Sciatic nerve (tissue), 2 donors: ENCODE measurements around the gene UMOD. TPM values are rescaled to one million over a fixed set of nuclear protein-coding genes. Genes with fewer than 3 reads are reported as not detected.
"Not testable (repeated sequence)": the region's sequence is repeated elsewhere in the genome, so short reads cannot be mapped to it uniquely, and the experiment has no call there.

Source experiments
- ATAC-seq: fragments of 200-7000 bp; cut with Tn5 transposase; one replicate; pipeline ENCODE4 v1.9.1; 2020; ENCODE audit warnings: mild to moderate bottlenecking, moderate library complexity
- DNase-seq: peaks from one replicate; pipeline ENCODE4 v3.0.0-alpha.2; 2020; ENCODE audit warnings: low spot score
- intact Hi-C: fragments of 100-400 bp; cut with DNase I; formaldehyde crosslinking; loops from one replicate; pipeline ENCODE4 v1.14.2; 2022
- total RNA-seq: library from RNA; stranded (reverse); fragmentation: NEBNext Ultra II Directional; extraction: Animal tissue kit (Norgen Biotek cat#: 25700); gene quantifications from one replicate; pipeline ENCODE4 v1.2.1, GENCODE V29; 2021
- donor health status: DM: no; HTN: no; CAD: no.
- donor health status: DM: no; HTN: no; CAD: no.

UMOD gene
- total RNA-seq, 1 donor from 2014 or later: not detected

DNA sequence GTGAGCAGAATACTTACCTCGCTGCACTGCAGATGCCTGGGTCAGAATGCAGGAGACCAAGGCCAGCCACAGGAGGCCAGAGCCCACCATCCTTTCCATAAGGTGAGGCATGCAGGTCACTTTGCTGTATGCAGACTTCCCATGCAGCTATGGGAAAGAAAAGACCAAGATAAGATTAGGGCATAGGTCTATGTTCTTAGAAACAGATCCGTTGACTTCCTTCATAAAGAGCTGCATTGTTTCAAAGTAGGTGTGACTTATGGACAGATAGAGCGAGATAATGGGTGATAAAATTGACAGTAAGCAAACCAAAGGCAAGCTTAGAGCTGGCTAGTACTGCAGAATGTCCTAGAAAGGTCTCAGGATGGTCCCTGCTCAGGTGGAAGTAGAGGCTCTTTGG, 26.2 kb downstream of the UMOD start:
- ATAC-seq (no peak), DNase-seq (no peak)
- intact Hi-C loops: no loop called here

- intact Hi-C loops: no loop called here
- ATAC-seq: no peak
- DNase-seq: no peak
These were observed 27.5 kb downstream of the UMOD start for GRCh38 chr16:20325005-20325404.

DNA sequence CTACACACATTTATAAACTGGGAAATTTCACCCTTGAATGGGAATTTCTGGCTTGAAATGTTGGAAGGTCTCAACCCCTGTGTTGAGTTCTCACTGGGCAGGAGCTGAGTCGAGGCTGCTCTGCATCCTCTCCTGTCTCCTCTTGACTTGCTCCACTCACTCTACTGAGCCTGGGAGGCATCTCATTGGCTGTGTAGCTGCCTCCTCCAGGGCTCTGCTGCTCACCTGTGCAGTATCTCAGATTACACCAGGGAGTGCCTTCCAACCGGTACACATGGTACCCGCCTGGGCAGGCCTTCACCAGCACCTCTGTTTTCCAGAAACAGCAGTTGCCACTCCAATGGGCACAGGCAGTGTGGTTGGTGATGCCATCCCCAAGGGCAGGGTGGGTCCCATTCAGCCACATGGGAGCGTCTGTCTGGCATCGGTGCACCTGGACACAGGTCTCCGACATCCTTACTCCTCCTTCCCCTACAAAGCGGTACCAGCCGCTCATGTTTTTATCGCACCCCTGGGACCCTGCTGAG, 28.9 kb downstream of the UMOD start:
- ATAC-seq (no peak), DNase-seq (no peak)
- intact Hi-C loops: no loop called here

- intact Hi-C loops: no loop called here
- DNase-seq (no peak), ATAC-seq (no peak)
These were observed 29.8 kb downstream of the UMOD start for GRCh38 chr16:20322696-20323095.

DNA sequence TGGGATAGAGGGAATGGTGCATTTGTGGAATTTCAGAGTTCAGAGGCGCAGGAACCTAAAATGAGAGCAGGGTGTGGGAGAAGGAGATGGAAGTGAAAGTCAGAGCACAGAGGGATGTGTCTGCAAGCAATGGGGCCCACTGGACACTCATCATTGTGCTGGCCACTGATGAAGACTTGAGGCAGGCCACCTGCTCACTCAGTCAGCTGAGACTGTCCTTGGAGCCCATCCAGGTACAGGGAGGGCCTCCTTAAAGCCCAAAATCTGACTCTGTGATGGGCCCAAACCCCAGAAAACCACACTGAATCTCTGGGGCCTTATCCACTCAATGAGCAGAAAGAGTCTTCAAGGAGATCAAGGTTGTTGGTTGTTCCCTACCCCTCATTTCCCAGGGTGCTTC, 30.8 kb downstream of the UMOD start:
- intact Hi-C loops: no loop called here
- DNase-seq (no peak), ATAC-seq (no peak)

DNA sequence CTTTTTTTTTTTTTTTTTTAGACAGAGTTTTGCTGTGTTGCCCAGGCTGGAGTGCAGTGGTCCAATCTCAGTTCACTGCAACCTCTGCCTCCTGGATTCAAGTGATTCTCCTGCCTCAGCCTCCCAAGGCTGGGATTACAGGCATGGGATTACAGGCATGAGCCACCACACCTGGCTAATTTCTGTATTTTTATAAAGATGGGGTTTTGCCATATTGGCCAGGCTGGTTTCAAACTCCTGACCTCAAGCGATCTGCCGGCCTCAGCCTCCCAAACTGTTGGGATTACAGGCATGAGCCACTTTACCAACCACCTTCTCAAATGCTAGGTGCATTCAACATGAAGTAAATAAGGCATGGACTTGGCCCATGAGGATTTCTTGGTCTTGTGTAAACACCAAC, 31.5 kb downstream of the UMOD start:
- intact Hi-C loops: not testable (repeated sequence)

DNA sequence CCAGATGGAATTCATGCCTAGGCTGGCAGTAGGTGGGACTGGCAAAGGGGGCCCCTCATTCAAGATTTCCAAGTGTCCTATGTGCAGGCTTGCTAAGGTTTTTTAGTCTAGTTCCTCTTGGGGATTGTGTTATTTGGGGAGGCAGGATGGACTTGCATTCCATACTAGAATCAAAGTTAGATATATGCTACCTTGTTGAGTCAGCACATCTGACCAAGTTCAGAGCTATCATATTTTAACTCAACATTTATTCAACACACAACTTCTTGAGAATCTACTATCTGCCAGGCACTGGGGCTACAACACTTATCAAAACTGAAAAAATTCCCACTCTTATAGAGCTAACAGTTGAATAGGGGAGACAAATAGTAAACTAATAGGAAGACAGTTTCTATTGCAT, 31.9 kb downstream of the UMOD start:
- intact Hi-C loops: no loop called here
- DNase-seq: no peak
- no peak for ATAC-seq

More for the DNA sequence above, 31.5 kb downstream of the UMOD start:
- ATAC-seq, DNase-seq: not testable (repeated sequence)

DNA sequence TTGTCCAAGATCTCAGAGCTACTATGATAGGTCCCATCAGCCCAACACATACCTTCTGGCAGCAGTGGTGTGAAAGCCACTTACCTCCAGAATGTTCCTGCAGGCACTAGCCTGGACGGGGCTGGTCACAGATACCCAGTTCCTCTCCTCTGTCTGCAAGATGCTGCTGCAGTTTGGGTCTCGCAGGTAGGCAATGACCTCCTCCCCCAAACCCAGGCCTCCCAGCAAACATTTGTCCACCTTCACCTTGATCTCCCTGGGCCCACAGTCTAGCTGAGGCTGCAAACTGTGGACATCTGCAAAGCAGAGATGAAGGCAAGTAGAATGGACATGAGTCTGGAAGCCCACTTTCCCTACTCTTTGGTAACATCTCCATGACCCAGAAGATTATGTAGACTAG, 32.3 kb downstream of the UMOD start:
- no peak for ATAC-seq
- intact Hi-C loops: no loop called here
- DNase-seq: no peak

DNA sequence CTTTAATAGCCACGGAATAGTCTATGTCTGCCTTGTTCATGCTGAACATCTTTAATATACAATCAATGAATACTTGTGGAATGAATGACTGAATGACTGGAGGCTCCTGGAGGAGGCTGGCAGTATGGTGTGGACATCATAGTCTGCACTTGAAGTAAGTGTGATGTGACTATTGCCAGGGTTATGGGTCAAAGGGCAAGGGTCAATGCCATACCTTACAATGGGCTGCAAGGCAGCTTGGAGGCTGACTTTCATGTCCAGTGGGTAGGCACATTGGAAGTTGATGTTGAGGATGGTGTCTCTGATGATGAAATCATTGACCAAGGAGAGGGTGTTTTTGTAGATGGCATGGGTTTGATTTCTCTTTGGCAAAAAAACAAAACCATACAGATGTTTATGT, 33.1 kb downstream of the UMOD start:
- no peak for DNase-seq
- intact Hi-C loops: no loop called here
- no peak for ATAC-seq

DNA sequence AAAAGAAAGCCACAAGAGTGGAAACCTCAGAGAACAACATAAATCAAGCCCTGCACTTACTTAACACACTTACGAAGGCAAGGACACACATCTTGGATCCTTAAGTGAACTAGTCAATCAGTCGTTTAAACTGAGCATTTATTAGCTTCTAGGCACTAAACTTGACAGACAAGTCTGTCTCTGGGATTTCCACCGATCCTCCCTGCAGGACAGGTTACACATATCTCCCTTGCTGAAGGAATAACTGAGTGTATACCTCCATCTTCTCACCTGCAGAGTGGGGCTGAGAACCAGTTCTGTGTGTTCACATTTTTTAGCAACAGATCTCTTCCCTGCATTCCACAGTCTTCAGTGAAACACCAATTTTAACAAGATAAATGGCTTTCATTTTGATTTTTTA, 34.1 kb downstream of the UMOD start:
- intact Hi-C loops: no loop called here

DNA sequence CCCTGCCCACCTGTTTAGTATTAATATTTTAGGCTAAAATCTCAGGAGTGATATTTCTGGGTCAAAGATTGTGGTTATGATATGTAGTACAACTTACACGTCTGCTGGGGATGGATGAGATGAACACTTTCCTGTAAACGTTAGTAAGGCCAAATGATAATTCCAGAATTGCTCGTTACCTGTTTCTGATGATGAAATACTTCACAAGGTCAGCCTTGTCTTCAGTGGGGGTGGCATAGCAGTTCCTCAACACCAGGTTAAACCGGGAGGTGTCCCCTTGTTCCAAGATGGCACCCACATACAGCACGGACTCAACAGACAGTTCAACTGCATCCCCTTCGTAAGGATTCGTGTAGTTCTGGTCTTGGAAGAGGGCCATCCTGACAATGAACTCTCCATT, 34.5 kb downstream of the UMOD start:
- no peak for ATAC-seq
- intact Hi-C loops: no loop called here
- DNase-seq: no peak

More for the DNA sequence above, 34.1 kb downstream of the UMOD start:
- DNase-seq (no peak), ATAC-seq (no peak)

DNA sequence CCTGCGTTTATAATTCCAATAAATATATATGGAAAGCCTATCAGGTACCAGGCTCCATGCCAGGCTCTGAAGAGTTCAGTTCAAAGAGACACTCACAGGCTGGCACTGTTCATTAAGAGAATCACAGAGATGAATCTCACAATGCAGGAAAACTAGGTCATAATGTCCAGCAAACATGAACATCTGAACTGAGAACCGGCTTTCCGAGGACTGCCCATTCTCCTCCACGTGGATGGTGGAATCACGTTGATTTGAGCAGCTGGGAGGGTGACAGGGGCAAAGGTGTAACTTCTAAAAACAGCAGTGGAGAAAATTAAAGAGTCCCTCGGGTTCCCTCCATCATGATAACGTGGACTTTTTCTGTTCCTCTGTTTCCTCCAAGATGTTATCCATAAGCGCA, 35.4 kb downstream of the UMOD start:
- DNase-seq: no peak
- intact Hi-C loops: no loop called here

DNA sequence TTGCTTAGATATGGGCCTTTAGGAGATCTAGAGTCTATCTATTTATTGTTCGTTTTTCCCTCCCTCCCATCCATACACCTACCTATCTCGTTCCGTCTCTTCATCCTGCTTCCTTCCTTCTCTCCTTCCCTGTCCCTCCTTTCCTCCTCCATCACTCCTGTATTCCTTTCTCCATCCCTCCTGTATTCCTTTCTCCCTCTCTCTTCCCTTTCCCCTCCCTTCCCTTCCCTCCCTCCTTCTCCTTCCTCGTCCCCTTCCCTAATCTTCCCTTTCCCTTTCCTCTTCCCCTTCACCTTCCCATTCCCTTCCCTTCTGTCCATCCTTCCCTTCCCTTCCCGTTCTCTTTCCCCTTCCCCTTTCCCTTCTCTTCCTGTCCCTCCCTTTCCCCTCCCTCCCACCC, 35.8 kb downstream of the UMOD start:
- intact Hi-C loops: no loop called here
- no peak for ATAC-seq
- no peak for DNase-seq

More for the DNA sequence above, 35.4 kb downstream of the UMOD start:
- ATAC-seq: no peak

DNA sequence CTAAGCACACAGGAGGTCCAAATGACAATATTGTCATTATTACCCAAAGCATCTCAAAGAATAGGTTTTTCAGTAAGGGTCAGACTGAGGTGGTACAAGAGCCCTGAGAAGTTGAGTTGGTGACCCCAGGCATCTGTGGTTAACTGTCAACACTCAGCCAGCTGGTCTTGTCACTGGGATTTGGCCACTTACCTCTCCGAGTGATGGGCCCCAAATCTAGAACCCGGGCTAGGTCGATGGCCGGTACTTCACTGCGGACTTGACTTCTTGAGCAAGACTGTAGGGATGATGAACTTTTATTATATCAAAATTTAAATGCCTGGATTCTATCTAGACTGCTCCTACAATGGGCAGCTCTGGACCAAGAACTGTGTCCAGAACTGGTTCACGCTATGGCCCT, 36.8 kb downstream of the UMOD start:
- intact Hi-C loops: no loop called here
- no peak for ATAC-seq
- no peak for DNase-seq

DNA sequence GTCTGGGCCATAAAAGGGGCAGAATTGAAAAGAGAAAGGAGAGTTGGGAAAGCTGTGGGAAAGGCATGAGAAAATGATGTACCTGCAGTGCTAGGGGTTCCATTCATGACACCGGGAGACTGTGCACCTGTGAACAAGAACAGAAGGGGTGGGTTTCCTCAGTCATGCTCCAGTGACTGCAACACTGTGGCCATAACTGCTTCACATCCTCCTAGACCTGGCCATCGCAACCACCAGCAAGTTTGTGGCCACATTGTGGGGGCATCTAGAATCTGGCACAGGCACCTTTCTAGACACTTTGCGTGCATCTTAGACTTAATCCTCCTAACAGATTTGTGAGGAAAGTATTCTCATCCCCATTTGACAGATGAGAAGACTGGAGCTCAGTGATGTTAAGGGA, 37.9 kb downstream of the UMOD start:
- DNase-seq: no peak
- intact Hi-C loops: no loop called here
- no peak for ATAC-seq

GRCh38 chr16:20313741-20314140, 38.8 kb downstream of the UMOD start:
- DNase-seq (no peak), ATAC-seq (no peak)
- intact Hi-C loops: no loop called here

DNA sequence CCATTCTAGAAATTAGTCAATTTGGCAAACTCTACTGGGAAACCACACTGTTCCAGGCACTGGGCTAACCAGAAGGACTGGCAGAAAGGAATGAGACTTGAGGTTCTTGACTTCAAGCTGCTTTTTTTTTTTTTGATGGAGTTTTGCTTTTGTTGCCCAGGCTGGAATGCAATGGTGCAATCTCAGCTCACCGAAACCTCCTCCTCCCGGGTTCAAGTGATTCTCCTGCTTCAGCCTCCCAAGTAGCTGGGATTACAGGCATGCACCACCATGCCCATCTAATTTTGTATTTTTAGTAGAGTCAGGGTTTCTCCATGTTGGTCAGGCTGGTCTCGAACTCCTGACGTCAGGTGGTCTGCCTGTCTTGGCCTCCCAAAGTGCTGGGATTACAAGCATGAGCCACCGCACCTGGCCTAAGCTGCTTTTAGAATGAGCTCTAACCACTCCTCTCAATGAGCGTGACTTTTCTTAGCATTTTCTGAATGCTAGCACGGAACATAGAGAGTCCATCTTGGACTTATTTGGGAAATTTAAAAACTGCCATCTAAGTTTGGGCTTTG, 39.9 kb downstream of the UMOD start:
- intact Hi-C loops, DNase-seq, ATAC-seq: not testable (repeated sequence)

DNA sequence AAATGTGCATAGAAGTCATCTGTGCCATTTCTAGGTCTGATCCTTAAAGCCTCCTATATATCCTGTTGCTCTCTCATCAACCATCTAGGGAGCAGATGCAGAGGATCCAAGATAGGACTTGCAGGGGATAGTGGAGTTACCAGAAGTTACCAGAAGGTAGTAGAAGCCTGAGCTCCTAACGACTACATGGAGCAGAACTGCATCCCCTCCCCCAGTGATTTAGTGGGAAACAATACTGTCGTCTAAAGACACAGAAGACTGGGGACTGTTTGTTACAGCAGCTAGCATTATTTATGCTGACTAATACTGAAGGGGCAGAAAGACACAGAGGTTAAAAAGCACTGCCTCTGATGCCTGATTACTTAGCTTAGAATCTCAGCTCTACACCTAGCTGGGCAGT, 41.0 kb downstream of the UMOD start:
- DNase-seq (no peak), ATAC-seq (no peak)
- intact Hi-C loops: no loop called here

- ATAC-seq (no peak), DNase-seq (no peak)
- intact Hi-C loops: no loop called here
These were observed 41.8 kb downstream of the UMOD start for GRCh38 chr16:20310421-20311395.

- DNase-seq: no peak
- ATAC-seq: no peak
- intact Hi-C loops: no loop called here
These were observed 42.7 kb downstream of the UMOD start for GRCh38 chr16:20309786-20310185.
